Uterus (tissue), 2 donors: ENCODE results near the gene DPEP2.

Experiments
- POLR2A ChIP-seq, 2 donors: fragments of 450-650 bp; IDR thresholded peaks; one replicate each; pipeline ENCODE4 v1.6.1; 2016; ENCODE audit warnings: antibody characterized with exemption in 2 of 2, mild to moderate bottlenecking in 1 of 2, moderate library complexity in 1 of 2
- TF ChIP-seq, protein P1 (sequence below), 4 experiments: fragments of 200-600 bp in 2 of 4; fragments of 450-650 bp in 2 of 4; sonication (generic) in 2 of 4; IDR thresholded peaks; one replicate each; pipeline ENCODE4 v1.5.1; 2016 to 2019; ENCODE audit warnings: antibody characterized with exemption in 4 of 4, mild to moderate bottlenecking in 2 of 4, moderate library complexity in 1 of 4

- TF ChIP-seq, protein P1, sequence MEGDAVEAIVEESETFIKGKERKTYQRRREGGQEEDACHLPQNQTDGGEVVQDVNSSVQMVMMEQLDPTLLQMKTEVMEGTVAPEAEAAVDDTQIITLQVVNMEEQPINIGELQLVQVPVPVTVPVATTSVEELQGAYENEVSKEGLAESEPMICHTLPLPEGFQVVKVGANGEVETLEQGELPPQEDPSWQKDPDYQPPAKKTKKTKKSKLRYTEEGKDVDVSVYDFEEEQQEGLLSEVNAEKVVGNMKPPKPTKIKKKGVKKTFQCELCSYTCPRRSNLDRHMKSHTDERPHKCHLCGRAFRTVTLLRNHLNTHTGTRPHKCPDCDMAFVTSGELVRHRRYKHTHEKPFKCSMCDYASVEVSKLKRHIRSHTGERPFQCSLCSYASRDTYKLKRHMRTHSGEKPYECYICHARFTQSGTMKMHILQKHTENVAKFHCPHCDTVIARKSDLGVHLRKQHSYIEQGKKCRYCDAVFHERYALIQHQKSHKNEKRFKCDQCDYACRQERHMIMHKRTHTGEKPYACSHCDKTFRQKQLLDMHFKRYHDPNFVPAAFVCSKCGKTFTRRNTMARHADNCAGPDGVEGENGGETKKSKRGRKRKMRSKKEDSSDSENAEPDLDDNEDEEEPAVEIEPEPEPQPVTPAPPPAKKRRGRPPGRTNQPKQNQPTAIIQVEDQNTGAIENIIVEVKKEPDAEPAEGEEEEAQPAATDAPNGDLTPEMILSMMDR (IDR thresholded peaks at IDR 0.05), result no peak
- no peak for TF ChIP-seq POLR2A (IDR thresholded peaks at IDR 0.05)
These were observed 56.0 kb downstream of the DPEP2 start for GRCh38 chr16:67943256-67943618.
